ENCODE measurements around the gene CEBPA.

GRCh38 chr19:33252971-33253370 is 49.4 kb downstream of the CEBPA start:
- no peak for TF ChIP-seq CTCF (IDR thresholded peaks at IDR 0.05; ENCODE audit: low read length)
- no peak for TF ChIP-seq EZH2 (optimal IDR thresholded peaks at IDR 0.05; ENCODE audit: low read depth, low read length)
